Kidney capillary endothelial cell (primary cell): ENCODE measurements around the gene UBE2E2.

Experiments
- DNase-seq: peaks from one replicate; pipeline ENCODE4 v3.0.0-alpha.2; 2018; ENCODE audit warnings: low spot score

UBE2E2 gene

GRCh38 chr3:23620638-23621015 is 417.5 kb downstream of the UBE2E2 start:
- DNase-seq = no peak

DNA sequence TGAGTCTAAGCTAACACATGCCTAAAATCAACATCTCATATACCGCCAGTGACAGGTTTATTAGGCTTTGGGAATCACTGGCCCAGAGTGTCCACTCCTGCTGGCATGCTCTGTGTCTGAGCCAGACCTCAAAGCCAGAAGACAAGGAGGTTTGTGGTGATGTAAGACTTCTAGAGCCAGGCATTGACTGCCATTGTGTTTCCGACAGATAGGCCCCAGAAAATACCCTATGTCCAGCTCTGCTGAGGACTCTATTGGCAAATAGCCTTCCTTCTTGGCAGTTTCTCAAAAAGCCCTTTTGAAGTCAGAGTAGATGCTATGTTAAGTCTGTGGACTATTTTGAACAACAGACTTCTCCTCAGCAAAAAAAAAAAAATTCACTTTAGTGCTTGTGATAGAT is 420.7 kb downstream of the UBE2E2 start:
- DNase-seq = no peak

GRCh38 chr3:23624305-23624704 is 421.2 kb downstream of the UBE2E2 start:
- DNase-seq = no peak

GRCh38 chr3:23626442-23626841 is 423.3 kb downstream of the UBE2E2 start:
- DNase-seq = no peak

GRCh38 chr3:23629181-23629894 is 426.2 kb downstream of the UBE2E2 start:
- DNase-seq = no peak

DNA sequence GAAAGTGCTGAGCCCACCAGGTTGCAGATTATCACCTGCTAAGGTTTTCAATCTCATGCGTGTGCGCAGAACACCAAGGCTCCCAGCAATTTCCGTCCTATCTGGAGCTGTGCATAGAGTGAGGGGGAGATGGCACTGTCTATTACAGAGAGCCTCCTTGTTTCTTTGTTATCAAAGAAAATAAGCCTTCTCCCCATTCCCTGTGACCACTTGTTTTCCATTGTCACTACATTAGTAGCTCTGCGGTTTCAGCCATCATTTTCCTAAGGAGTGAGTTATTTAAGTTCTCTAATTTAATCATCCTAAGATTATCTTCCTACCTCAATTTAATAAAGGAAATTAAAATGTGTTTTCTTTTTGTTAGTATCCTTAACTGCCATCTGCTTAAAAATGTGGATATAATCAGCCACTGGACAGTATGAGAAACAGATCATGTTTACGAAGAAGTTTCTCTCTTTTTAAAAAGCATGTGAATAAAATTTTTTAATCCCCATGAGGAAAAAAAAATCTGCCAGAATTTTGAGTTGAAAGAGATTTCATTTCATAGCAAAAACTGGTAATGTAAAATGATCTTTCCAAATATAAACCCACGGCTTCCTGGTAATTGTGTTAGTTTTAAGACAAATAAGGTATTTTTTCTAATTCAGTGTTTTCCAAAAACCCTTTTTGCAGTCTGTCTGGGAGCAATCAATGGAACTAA is 430.3 kb downstream of the UBE2E2 start:
- DNase-seq = no peak

GRCh38 chr3:23637339-23637738 is 434.2 kb downstream of the UBE2E2 start:
- no peak for DNase-seq

GRCh38 chr3:23640471-23641146 is 437.5 kb downstream of the UBE2E2 start:
- DNase-seq = no peak
